ENCODE results near the gene PBX3.

DNA sequence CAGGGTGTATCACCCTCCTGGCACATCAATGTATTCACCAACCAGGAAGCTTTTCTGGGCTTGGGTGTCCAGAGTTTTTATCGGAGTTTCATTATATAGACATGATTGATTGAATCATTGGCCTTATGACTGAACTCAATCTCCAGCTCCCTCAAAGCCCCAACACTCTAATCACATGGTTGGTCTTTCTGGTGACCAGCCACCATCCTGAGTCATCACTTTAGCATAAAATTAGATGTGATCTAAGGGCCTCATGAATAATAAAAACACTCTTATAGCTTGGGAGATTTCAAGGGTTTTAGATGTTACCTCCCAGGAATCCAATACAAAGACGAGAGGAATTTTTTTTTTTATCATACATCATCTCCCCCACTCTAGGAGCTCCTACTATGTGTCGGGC is 7.7 kb upstream of the PBX3 start:
- TF ChIP-seq, protein P1, sequence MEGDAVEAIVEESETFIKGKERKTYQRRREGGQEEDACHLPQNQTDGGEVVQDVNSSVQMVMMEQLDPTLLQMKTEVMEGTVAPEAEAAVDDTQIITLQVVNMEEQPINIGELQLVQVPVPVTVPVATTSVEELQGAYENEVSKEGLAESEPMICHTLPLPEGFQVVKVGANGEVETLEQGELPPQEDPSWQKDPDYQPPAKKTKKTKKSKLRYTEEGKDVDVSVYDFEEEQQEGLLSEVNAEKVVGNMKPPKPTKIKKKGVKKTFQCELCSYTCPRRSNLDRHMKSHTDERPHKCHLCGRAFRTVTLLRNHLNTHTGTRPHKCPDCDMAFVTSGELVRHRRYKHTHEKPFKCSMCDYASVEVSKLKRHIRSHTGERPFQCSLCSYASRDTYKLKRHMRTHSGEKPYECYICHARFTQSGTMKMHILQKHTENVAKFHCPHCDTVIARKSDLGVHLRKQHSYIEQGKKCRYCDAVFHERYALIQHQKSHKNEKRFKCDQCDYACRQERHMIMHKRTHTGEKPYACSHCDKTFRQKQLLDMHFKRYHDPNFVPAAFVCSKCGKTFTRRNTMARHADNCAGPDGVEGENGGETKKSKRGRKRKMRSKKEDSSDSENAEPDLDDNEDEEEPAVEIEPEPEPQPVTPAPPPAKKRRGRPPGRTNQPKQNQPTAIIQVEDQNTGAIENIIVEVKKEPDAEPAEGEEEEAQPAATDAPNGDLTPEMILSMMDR (conservative IDR thresholded peaks at IDR 0.05 in 1 of 2, IDR thresholded peaks at IDR 0.05 in 1 of 2; ENCODE audit: low read depth in 1 of 2, low read length in 2 of 2) = no peak
- no peak for TF ChIP-seq EZH2 (IDR thresholded peaks at IDR 0.05; ENCODE audit: low read length, missing control alignments)
